ENCODE data around the gene SPATA12.

SPATA12 gene

DNA sequence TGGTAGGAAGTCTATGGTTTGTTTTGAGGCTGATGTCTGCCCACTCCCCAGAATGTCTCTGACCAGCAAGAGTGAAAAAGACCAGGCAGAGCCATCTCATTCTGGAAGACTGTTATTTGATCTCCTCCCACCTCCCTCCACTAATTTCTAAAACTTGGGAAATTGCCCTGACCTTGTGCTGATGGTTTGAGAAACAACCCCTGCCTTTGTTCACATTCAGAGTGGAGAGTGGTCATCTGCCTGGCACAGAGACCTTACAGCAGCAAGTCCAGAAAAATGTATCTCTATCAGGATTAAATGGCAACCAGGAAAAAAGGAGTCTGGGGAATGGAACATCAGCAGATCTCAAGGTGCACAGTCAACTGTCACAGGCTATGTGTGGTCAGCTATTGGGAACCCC, 25.7 kb downstream of the SPATA12 start:
- Histone ChIP-seq H3K27ac (ENCODE audit: low read length) (no peak overlapping the region), H3K4me1 (ENCODE audit: control insufficient read depth, low read depth, low read length) (no peaks in the 10 kb centered on the region), H3K27me3 (ENCODE audit: control insufficient read depth, insufficient read depth, low read length) (no peaks in the 10 kb centered on the region), H3K9ac (ENCODE audit: low read length) (no peak overlapping the region), H3K9me3 (ENCODE audit: control insufficient read depth, low read depth, low read length) (no peaks in the 10 kb centered on the region), H3K36me3 (ENCODE audit: control insufficient read depth, low read depth, low read length) (no peaks in the 10 kb centered on the region), H3K4me3 (ENCODE audit: low read length) (no peak overlapping the region)

DNA sequence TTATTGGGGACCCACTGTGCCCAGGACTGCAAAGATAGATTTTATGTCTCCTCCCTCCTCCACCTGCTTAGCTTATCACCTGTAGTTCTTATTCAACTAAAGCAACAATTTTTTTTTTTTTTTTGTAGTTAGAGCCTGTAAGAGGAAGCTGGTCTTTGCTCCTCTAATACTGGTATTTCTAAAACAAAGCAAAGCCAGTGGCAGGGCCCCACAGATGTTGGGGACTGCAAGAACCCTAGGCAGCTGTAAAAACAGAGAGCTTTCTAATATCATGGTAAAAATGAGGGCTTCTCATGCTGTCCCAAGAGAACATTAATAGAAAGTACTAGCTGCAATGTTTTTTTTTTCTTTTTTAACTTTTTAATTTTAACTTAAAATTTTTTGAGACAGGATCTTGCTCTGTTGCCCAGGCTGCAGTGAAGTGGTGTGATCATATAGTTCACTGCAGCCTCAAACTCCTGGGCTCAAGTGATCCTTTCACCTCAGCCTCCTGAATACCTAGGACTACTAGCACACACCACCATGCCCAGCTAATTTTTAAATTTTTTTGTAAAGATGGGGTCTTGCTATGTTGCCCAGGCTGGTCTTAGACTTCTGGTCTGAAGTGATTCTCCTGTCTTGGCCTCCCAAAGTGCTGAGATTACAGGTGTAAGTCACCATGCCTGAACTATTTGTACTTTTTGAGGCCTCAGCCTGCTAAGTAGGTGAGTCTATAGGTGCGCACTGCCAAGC, 27.1 kb downstream of the SPATA12 start:
- Histone ChIP-seq H3K9ac (ENCODE audit: low read length) (no peak overlapping the region), H3K36me3 (ENCODE audit: control insufficient read depth, low read depth, low read length) (no peaks in the 10 kb centered on the region), H3K4me1 (ENCODE audit: control insufficient read depth, low read depth, low read length) (no peaks in the 10 kb centered on the region), H3K27me3 (ENCODE audit: control insufficient read depth, insufficient read depth, low read length) (no peaks in the 10 kb centered on the region), H3K9me3 (ENCODE audit: control insufficient read depth, low read depth, low read length) (no peaks in the 10 kb centered on the region), H3K4me3 (ENCODE audit: low read length) (no peak overlapping the region), H3K27ac (ENCODE audit: low read length) (no peak overlapping the region)

GRCh38 chr3:57088503-57088902, 28.0 kb downstream of the SPATA12 start:
- H3K27ac ChIP-seq (ENCODE audit: low read length) = no peak overlapping the region
- no peaks in the 10 kb centered on the region for H3K4me1 ChIP-seq (ENCODE audit: control insufficient read depth, low read depth, low read length)
- no peaks in the 10 kb centered on the region for H3K9me3 ChIP-seq (ENCODE audit: control insufficient read depth, low read depth, low read length)
- H3K4me3 ChIP-seq (ENCODE audit: low read length) = no peak overlapping the region
- H3K27me3 ChIP-seq (ENCODE audit: control insufficient read depth, insufficient read depth, low read length) = no peaks in the 10 kb centered on the region
- H3K9ac ChIP-seq (ENCODE audit: low read length) = no peak overlapping the region
- no peaks in the 10 kb centered on the region for H3K36me3 ChIP-seq (ENCODE audit: control insufficient read depth, low read depth, low read length)

DNA sequence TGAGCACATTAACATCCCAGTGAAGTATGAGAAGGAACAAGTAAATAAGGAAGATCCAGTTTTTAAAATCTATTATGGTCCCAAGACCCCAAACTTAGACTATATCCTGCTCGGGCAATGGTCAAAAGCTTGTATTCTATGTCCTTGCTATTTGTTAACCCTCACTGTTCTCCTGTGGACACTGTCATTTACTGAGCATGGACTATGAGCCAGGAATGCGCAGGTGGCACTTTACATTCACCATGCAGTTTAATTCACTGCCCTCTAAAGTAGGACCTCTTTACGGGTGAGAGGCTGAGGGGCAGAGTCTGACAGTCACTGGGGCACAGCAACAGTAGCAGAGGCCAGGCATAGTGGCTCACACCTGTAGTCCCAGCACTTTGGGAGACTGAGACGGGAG, 28.6 kb downstream of the SPATA12 start:
- no peak overlapping the region for H3K4me3 ChIP-seq (ENCODE audit: low read length)
- no peaks in the 10 kb centered on the region for H3K4me1 ChIP-seq (ENCODE audit: control insufficient read depth, low read depth, low read length)
- H3K9me3 ChIP-seq (ENCODE audit: control insufficient read depth, low read depth, low read length) = no peaks in the 10 kb centered on the region
- H3K27ac ChIP-seq (ENCODE audit: low read length) = no peak overlapping the region
- no peaks in the 10 kb centered on the region for H3K27me3 ChIP-seq (ENCODE audit: control insufficient read depth, insufficient read depth, low read length)
- H3K9ac ChIP-seq (ENCODE audit: low read length) = no peak overlapping the region
- H3K36me3 ChIP-seq (ENCODE audit: control insufficient read depth, low read depth, low read length) = no peaks in the 10 kb centered on the region

DNA sequence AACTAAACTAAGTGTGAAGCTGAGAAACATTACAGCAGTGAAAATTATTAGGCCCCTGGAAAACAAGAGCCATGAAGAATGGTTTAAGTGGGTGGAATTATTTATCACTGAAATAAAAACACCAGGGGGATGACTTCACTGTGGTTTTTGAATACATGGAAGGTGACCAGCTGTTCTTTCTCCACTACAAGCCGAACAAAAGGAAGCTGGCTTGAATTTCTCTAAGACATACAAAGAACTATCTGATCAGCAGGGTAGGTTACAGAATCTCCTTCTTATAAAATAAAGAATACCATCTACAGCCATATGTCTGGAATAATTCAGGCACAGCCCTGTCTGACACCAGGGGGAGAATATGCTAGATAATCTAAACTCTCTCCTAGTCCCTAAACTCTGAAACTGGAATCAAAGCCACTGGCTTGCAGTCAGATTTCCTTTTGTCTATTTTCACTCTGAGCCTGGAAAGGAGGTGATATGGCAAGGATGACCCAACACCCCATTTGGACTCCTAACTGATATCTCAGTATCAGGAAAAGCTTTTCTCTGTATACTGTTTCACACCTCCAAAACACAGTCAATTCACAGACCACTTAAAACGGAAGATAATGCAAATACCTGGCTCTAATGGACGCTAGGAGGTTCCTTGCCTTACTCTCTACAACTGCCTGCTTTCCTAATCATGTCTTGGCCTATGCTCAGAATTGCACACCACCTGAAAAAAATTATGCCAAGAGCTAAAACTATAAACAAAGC, 31.2 kb downstream of the SPATA12 start:
- H3K9me3 ChIP-seq (ENCODE audit: control insufficient read depth, low read depth, low read length) = no peaks in the 10 kb centered on the region
- H3K4me1 ChIP-seq (ENCODE audit: control insufficient read depth, low read depth, low read length) = no peaks in the 10 kb centered on the region
- no peaks in the 10 kb centered on the region for H3K27me3 ChIP-seq (ENCODE audit: control insufficient read depth, insufficient read depth, low read length)
- H3K9ac ChIP-seq (ENCODE audit: low read length) = no peak overlapping the region
- peaks cover 19% of the 10 kb centered on the region for H3K36me3 ChIP-seq (ENCODE audit: control insufficient read depth, low read depth, low read length)
- no peak overlapping the region for H3K27ac ChIP-seq (ENCODE audit: low read length)
- H3K4me3 ChIP-seq (ENCODE audit: low read length) = no peak overlapping the region

- Histone ChIP-seq H3K9ac (ENCODE audit: low read length) (no peak overlapping the region), H3K27me3 (ENCODE audit: control insufficient read depth, insufficient read depth, low read length) (no peaks in the 10 kb centered on the region), H3K9me3 (ENCODE audit: control insufficient read depth, low read depth, low read length) (no peaks in the 10 kb centered on the region), H3K36me3 (ENCODE audit: control insufficient read depth, low read depth, low read length) (peaks cover 34% of the 10 kb centered on the region), H3K27ac (ENCODE audit: low read length) (no peak overlapping the region), H3K4me3 (ENCODE audit: low read length) (no peak overlapping the region), H3K4me1 (ENCODE audit: control insufficient read depth, low read depth, low read length) (no peaks in the 10 kb centered on the region)
These were observed 33.0 kb downstream of the SPATA12 start for GRCh38 chr3:57093489-57093888.

- Histone ChIP-seq H3K27ac (ENCODE audit: low read length) (no peak overlapping the region), H3K27me3 (ENCODE audit: control insufficient read depth, insufficient read depth, low read length) (no peaks in the 10 kb centered on the region), H3K9me3 (ENCODE audit: control insufficient read depth, low read depth, low read length) (no peaks in the 10 kb centered on the region), H3K36me3 (ENCODE audit: control insufficient read depth, low read depth, low read length) (peaks cover 40% of the 10 kb centered on the region), H3K4me1 (ENCODE audit: control insufficient read depth, low read depth, low read length) (no peaks in the 10 kb centered on the region), H3K4me3 (ENCODE audit: low read length) (no peak overlapping the region), H3K9ac (ENCODE audit: low read length) (no peak overlapping the region)
These were observed 33.6 kb downstream of the SPATA12 start for GRCh38 chr3:57093971-57094535.

DNA sequence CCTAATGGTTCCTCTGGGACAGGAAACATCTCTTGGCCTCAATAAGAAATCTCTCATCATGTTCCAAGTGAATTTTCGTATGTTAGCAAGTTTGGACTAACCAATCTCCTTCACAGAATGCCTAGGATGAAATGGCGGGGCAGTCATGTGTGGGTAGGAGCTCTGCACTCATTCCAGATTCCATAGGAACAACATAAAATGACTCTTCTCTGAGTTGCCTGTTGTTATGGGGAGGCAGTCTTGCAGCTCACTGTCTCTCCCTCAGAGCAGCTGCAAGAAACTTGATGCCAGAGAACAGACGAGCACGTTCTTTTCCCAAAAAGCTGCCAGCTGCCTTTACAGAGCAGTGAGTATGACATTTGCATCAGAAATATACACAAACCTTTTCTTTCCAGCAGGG, 34.1 kb downstream of the SPATA12 start:
- Histone ChIP-seq H3K27me3 (ENCODE audit: control insufficient read depth, insufficient read depth, low read length) (no peaks in the 10 kb centered on the region), H3K27ac (ENCODE audit: low read length) (no peak overlapping the region), H3K36me3 (ENCODE audit: control insufficient read depth, low read depth, low read length) (peaks cover 45% of the 10 kb centered on the region), H3K9me3 (ENCODE audit: control insufficient read depth, low read depth, low read length) (no peaks in the 10 kb centered on the region), H3K4me1 (ENCODE audit: control insufficient read depth, low read depth, low read length) (no peaks in the 10 kb centered on the region), H3K9ac (ENCODE audit: low read length) (no peak overlapping the region), H3K4me3 (ENCODE audit: low read length) (no peak overlapping the region)

GRCh38 chr3:57095363-57095762, 34.9 kb downstream of the SPATA12 start:
- Histone ChIP-seq H3K9ac (ENCODE audit: low read length) (no peak overlapping the region), H3K36me3 (ENCODE audit: control insufficient read depth, low read depth, low read length) (peaks cover 46% of the 10 kb centered on the region), H3K27ac (ENCODE audit: low read length) (no peak overlapping the region), H3K4me3 (ENCODE audit: low read length) (no peak overlapping the region), H3K9me3 (ENCODE audit: control insufficient read depth, low read depth, low read length) (no peaks in the 10 kb centered on the region), H3K4me1 (ENCODE audit: control insufficient read depth, low read depth, low read length) (no peaks in the 10 kb centered on the region), H3K27me3 (ENCODE audit: control insufficient read depth, insufficient read depth, low read length) (no peaks in the 10 kb centered on the region)

DNA sequence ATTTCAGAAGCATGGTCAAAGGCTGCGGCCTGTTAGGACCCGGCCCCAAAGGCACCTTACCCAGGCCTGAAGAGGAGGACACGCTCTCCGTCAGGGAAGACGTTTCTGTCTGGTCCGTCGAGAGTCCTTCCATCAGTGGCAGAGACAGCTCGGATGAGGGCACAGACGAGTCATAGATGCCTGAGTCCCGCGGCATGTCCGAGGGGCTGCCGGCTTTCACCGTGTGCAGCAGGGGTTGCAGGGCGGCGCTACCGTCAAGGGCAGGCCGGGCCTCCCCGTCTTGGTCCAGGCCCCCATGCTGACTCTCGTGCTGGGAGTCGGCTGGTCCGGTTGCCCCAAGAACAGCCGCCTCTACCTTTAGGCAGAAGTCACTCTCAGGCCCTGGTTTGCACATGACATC, 37.1 kb downstream of the SPATA12 start:
- Histone ChIP-seq H3K9ac (ENCODE audit: low read length) (no peak overlapping the region), H3K4me1 (ENCODE audit: control insufficient read depth, low read depth, low read length) (no peaks in the 10 kb centered on the region), H3K27ac (ENCODE audit: low read length) (no peak overlapping the region), H3K36me3 (ENCODE audit: control insufficient read depth, low read depth, low read length) (peaks cover 65% of the 10 kb centered on the region), H3K27me3 (ENCODE audit: control insufficient read depth, insufficient read depth, low read length) (no peaks in the 10 kb centered on the region), H3K4me3 (ENCODE audit: low read length) (no peak overlapping the region), H3K9me3 (ENCODE audit: control insufficient read depth, low read depth, low read length) (no peaks in the 10 kb centered on the region)

DNA sequence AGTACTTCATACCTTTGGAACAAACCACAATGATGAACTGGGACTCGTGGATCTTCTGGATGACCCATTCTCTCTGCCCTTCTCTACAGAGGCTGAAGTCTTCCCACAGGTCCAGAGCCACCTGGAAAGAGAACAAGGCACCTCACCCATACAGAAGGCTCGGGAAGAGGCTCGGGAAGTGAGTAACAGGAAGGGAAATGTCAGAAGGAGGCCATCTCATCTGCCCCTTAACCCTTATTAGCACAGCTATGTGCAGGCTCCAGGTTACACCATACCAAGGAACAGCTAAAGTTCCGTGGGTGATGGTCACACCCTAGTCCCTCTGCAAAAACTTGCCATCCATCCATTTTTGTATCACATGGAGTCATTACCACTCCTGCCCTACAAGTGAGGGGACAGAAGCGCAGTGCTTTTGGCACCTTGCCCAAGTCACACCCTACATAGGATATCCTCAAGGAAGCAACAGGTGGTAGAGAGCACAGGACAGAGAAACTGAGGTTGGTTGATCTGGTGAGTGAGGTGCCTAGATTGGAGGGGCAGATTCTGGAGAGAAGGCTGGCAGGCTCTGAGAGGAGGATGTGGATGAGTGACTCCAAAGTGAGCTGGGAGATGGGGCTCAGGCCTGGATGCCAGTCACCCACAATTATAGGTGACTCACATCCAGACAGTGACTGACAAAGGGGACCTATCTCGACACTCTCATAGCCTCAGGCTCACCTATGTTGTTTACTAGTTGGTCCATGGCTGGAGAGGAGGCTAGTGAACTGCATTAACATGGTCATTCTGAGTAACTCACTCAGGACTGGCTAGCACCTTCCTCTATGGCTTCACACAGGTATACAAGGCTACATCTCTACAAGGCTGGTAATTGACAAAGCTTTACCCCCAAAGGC, 38.2 kb downstream of the SPATA12 start:
- peaks cover 76% of the 10 kb centered on the region for H3K36me3 ChIP-seq (ENCODE audit: control insufficient read depth, low read depth, low read length)

More for the DNA sequence above, 38.2 kb downstream of the SPATA12 start:
- H3K27ac ChIP-seq (ENCODE audit: low read length) = no peak overlapping the region
- H3K9ac ChIP-seq (ENCODE audit: low read length) = no peak overlapping the region
- H3K4me1 ChIP-seq (ENCODE audit: control insufficient read depth, low read depth, low read length) = no peaks in the 10 kb centered on the region
- no peaks in the 10 kb centered on the region for H3K9me3 ChIP-seq (ENCODE audit: control insufficient read depth, low read depth, low read length)
- no peak overlapping the region for H3K4me3 ChIP-seq (ENCODE audit: low read length)
- H3K27me3 ChIP-seq (ENCODE audit: control insufficient read depth, insufficient read depth, low read length) = no peaks in the 10 kb centered on the region

Measured in iPS-18a (cell line).